HepG2 (cell line): Measurements from ENCODE around the gene CD274. TPM values are rescaled to one million over a fixed set of nuclear protein-coding genes. Genes with fewer than 3 reads are reported as not detected.

Experiments used
- ATAC-seq: fragments of 200-7000 bp; cut with Tn5 transposase; 3 replicates; pipeline ENCODE4 v1.9.1; 2020; ENCODE audit warnings: mild to moderate bottlenecking, moderate library complexity
- BruUV-seq: library from RNA; stranded (reverse); fragments of 400-500 nt; replicated peaks from 2 replicates; lab custom pipeline; 2021; lab: Mats Ljungman, UMichigan
- CTCF ChIA-PET: fragments of 300-600 bp; formaldehyde crosslinking; extraction: SDS; loops from one replicate; lab custom pipeline; 2021; ENCODE audit warnings: low total read pairs, inconsistent platforms, low intra/inter-chr PET ratio; lab: Yijun Ruan, JAX
- POLR2A ChIA-PET: fragments of 350-600 bp; sonication (Branson Sonifier 250); formaldehyde crosslinking; loops from one replicate; lab custom pipeline; 2020; ENCODE audit warnings: antibody characterized with exemption, inconsistent platforms; lab: Yijun Ruan, JAX
- DNase-seq: peaks from one replicate; pipeline ENCODE4 v3.0.0-alpha.2; 2015; ENCODE audit warnings: low spot score
- FAIRE-seq: peaks from 3 replicates; lab custom pipeline; 2011; peaks lifted over from hg19 to GRCh38; lab: Jason Lieb, UNC
- H2AFZ ChIP-seq: one replicate; pipeline ENCODE4 v1.6.1; 2011; ENCODE audit warnings: low read length, inconsistent platforms
- H3K27ac ChIP-seq: fragments of 300-600 bp; 3 replicates; pipeline ENCODE4 v1.8.0; 2011; ENCODE audit warnings: mixed run types, mild to moderate bottlenecking, mixed read lengths, low read length, inconsistent platforms; ENCODE audit not compliant: insufficient read depth; ENCODE audit errors: extremely low read length
- H3K27me3 ChIP-seq, 2 experiments: fragments of 200-600 bp in 1 of 2; 2 replicates in 1 of 2; 3 replicates in 1 of 2; pipeline versions ENCODE4 v1.6.0 to v1.8.0; 2011; ENCODE audit warnings: low read length in 2 of 2, mild to moderate bottlenecking in 2 of 2, moderate library complexity in 2 of 2, inconsistent platforms in 1 of 2; ENCODE audit not compliant: insufficient read depth in 2 of 2, control insufficient read depth in 1 of 2
- H3K36me3 ChIP-seq, 2 experiments: fragments of 200-600 bp in 1 of 2; replicated peaks in 1 of 2; 2 replicates in 1 of 2; 3 replicates in 1 of 2; pipeline versions ENCODE4 v1.5.1 to v1.8.0; 2011; ENCODE audit warnings: low read length in 2 of 2, inconsistent platforms in 1 of 2; ENCODE audit not compliant: insufficient read depth in 2 of 2, control insufficient read depth in 1 of 2
- H3K4me1 ChIP-seq: 2 replicates; pipeline ENCODE4 v1.5.1; 2012; ENCODE audit warnings: low read length, inconsistent platforms; ENCODE audit not compliant: insufficient read depth
- H3K4me2 ChIP-seq: 2 replicates; pipeline ENCODE4 v1.6.0; 2011; ENCODE audit warnings: low read depth, low read length, inconsistent platforms
- H3K4me3 ChIP-seq, 3 experiments: fragments of 200-600 bp in 1 of 3; sonication (generic), shearing (Covaris generic) in 1 of 3; replicated peaks in 1 of 3; 2 replicates each; pipeline ENCODE4 v1.5.1; 2011 to 2016; ENCODE audit warnings: low read length in 3 of 3, inconsistent platforms in 2 of 3, low read depth in 2 of 3, mild to moderate bottlenecking in 2 of 3, control low read depth in 1 of 3, mixed read lengths in 1 of 3; ENCODE audit not compliant: insufficient read depth in 1 of 3
- H3K79me2 ChIP-seq: one replicate; pipeline ENCODE4 v1.6.1; 2011; ENCODE audit warnings: low read length, inconsistent platforms; ENCODE audit not compliant: insufficient read depth
- H3K9ac ChIP-seq: 2 replicates; pipeline ENCODE4 v1.6.0; 2011; ENCODE audit warnings: mild to moderate bottlenecking, low read depth, low read length, inconsistent platforms; ENCODE audit not compliant: insufficient read depth
- H3K9me3 ChIP-seq: 2 replicates; pipeline ENCODE4 v1.5.1; 2012; ENCODE audit warnings: mild to moderate bottlenecking, low read length
- H4K20me1 ChIP-seq: 2 replicates; pipeline ENCODE4 v1.6.0; 2011; ENCODE audit warnings: inconsistent platforms, mild to moderate bottlenecking, low read length, moderate library complexity; ENCODE audit not compliant: insufficient read depth
- BORCS8-MEF2B ChIP-seq: sonication (generic); formaldehyde crosslinking; IDR thresholded peaks from 2 replicates; pipeline ENCODE4 v1.8.0; 2022; ENCODE audit warnings: mild to moderate bottlenecking, missing genetic modification reagents
- DMTF1 ChIP-seq: sonication (generic); formaldehyde crosslinking; IDR thresholded peaks from 2 replicates; pipeline ENCODE4 v1.4.0; 2020; ENCODE audit warnings: mild to moderate bottlenecking, missing genetic modification reagents
- ETV5 ChIP-seq: IDR thresholded peaks from 2 replicates; pipeline ENCODE4 v1.6.1; 2018; ENCODE audit warnings: missing biosample characterization, missing genetic modification reagents, inconsistent platforms, borderline replicate concordance
- KAT7 ChIP-seq: IDR thresholded peaks from 2 replicates; pipeline ENCODE4 v1.6.1; 2018; ENCODE audit warnings: borderline replicate concordance, missing compliant biosample characterization
- KLF15 ChIP-seq: sonication (generic); formaldehyde crosslinking; IDR thresholded peaks from 2 replicates; pipeline ENCODE4 v1.8.1; 2023; ENCODE audit warnings: borderline replicate concordance, mild to moderate bottlenecking, inconsistent platforms, missing genetic modification reagents, mixed read lengths
- MAFG ChIP-seq: sonication (generic); formaldehyde crosslinking; IDR thresholded peaks from 2 replicates; pipeline ENCODE4 v1.5.1; 2020; ENCODE audit warnings: mild to moderate bottlenecking, missing genetic modification reagents
- NCOR1 ChIP-seq: fragments of 200-600 bp; sonication (generic); IDR thresholded peaks from 2 replicates; pipeline ENCODE4 v1.7.0; 2017; ENCODE audit warnings: antibody characterized with exemption, low read length, borderline replicate concordance
- POLR2A ChIP-seq, 2 experiments: IDR thresholded peaks; 2 replicates each; pipeline ENCODE4 v1.6.1; 2011; ENCODE audit warnings: low read depth in 2 of 2, low read length in 2 of 2, mild to moderate bottlenecking in 1 of 2, moderate library complexity in 1 of 2; ENCODE audit not compliant: insufficient read depth in 1 of 2
- SETDB1 ChIP-seq: sonication (generic); formaldehyde crosslinking; IDR thresholded peaks from 2 replicates; pipeline ENCODE4 v1.5.1; 2020; ENCODE audit warnings: missing genetic modification reagents, mild to moderate bottlenecking, borderline replicate concordance
- SIN3A ChIP-seq: IDR thresholded peaks from 2 replicates; pipeline ENCODE4 v1.6.1; 2011; ENCODE audit warnings: low read depth, mild to moderate bottlenecking, control low read depth, low read length, borderline replicate concordance
- SOX13 ChIP-seq, 3 experiments: fragments of 450-650 bp in 1 of 3; sonication (generic) in 1 of 3; formaldehyde crosslinking in 1 of 3; IDR thresholded peaks in 2 of 3; conservative IDR thresholded peaks in 1 of 3; 2 replicates each; pipeline versions ENCODE4 v1.5.0 to v1.6.1; 2016 to 2020; ENCODE audit warnings: antibody characterized with exemption in 1 of 3, mild to moderate bottlenecking in 1 of 3, missing compliant biosample characterization in 1 of 3, missing genetic modification reagents in 1 of 3, moderate library complexity in 1 of 3
- ZNF33A ChIP-seq: sonication (generic); formaldehyde crosslinking; IDR thresholded peaks from 2 replicates; pipeline ENCODE4 v1.5.1; 2020; ENCODE audit warnings: missing genetic modification reagents, mild to moderate bottlenecking, moderate library complexity, borderline replicate concordance
- ZNF670 ChIP-seq: sonication (generic); formaldehyde crosslinking; IDR thresholded peaks from 2 replicates; pipeline ENCODE4 v1.8.0; 2022; ENCODE audit warnings: mild to moderate bottlenecking, missing genetic modification reagents, borderline replicate concordance
- ZSCAN12 ChIP-seq: sonication (generic); formaldehyde crosslinking; IDR thresholded peaks from 2 replicates; pipeline ENCODE4 v1.9.0; 2021; ENCODE audit warnings: mild to moderate bottlenecking, missing genetic modification reagents
- WGBS: methylation state at CpG from one replicate; pipeline ENCODE4 v1.1.6; 2017; ENCODE audit warnings: low lambda C conversion rate; 5-methylcytosine and 5-hydroxymethylcytosine counted together
- in situ Hi-C: cut with HindIII; loops from 2 replicates; pipeline ENCODE4 v1.10.0; 2017; ENCODE audit warnings: low pct_unique_long_range_greater_than_20kb; ENCODE audit not compliant: extremely low pct_ligation_motif_present
- intact Hi-C: fragments of 100-400 bp; cut with micrococcal nuclease; formaldehyde crosslinking; loops from one replicate; pipeline ENCODE4 v1.10.0; 2022; ENCODE audit not compliant: unreplicated experiment
- polyA plus RNA-seq, 8 experiments: library from polyadenylated mRNA; depleted of rRNA in 3 of 8; stranded (reverse) in 7 of 8; unstranded in 1 of 8; fragments of >200 nt; fragmentation: Illumina TruSeq in 4 of 8; extraction: Trizol in 4 of 8; gene quantifications; 2 replicates each; pipeline versions ENCODE4 v1.2.1 to v1.2.3, GENCODE V29; 2011 to 2016; ENCODE audit warnings: low read depth in 4 of 8, missing spikeins in 1 of 8, mixed read lengths in 1 of 8; ENCODE audit not compliant: insufficient read depth in 1 of 8
- total RNA-seq, 5 experiments: library from RNA; depleted of rRNA; stranded (reverse); fragments of >200 nt; fragmentation: Illumina TruSeq; extraction: Trizol; gene quantifications; 2 replicates each; pipeline ENCODE4 v1.2.3, GENCODE V29; 2016; ENCODE audit warnings: low read depth in 1 of 5

Gene CD274
- total and polyA plus RNA-seq, 2 of the 13 experiments (the other 11 are each of a cell fraction or from before 2014, with no cell fraction given) = 0.17 to 0.49 TPM

- TF ChIP-seq NCOR1 (no peak), ZNF33A (CRISPR knock-in tag) (no peak), SETDB1 (CRISPR knock-in tag) (no peak), MAFG (CRISPR knock-in tag) (no peak), BORCS8-MEF2B (CRISPR knock-in tag) (no peak)
Observed at GRCh38 chr9:5453004-5453403, 2.7 kb downstream of the CD274 start (continued).

- Histone ChIP-seq H3K79me2 (no peaks in the 10 kb centered on the region), H3K9ac (no peak overlapping the region), H3K36me3 (no peaks in the 10 kb centered on the region), H3K4me1 (peaks cover 8% of the 10 kb centered on the region), H3K27ac (no peak overlapping the region), H3K27me3 (no peaks in the 10 kb centered on the region), H4K20me1 (no peaks in the 10 kb centered on the region)
- CTCF ChIA-PET = no interaction called here
- no peak for FAIRE-seq
- intact Hi-C loops = loop anchor here (5.0 kb wide), 1 partner anchor 319 kb away; no protein-coding TSS in a partner anchor
- no peak for TF ChIP-seq ETV5 (CRISPR knock-in tag)
- no peak for TF ChIP-seq KLF15
- no peak for TF ChIP-seq KAT7 (CRISPR knock-in tag)
- TF ChIP-seq DMTF1 (CRISPR knock-in tag) = no peak
- no peak for TF ChIP-seq ZSCAN12
- no peak for TF ChIP-seq SOX13 (IDR thresholded peaks at IDR 0.05)
- TF ChIP-seq SOX13 (CRISPR knock-in tag; conservative IDR thresholded peaks at IDR 0.05 in 1 of 2, IDR thresholded peaks at IDR 0.05 in 1 of 2) = no peak
- no peak for TF ChIP-seq SIN3A
- no peak for TF ChIP-seq POLR2A (IDR thresholded peaks at IDR 0.05; ENCODE audit: insufficient read depth in 1 of 2, low read depth in 2 of 2, low read length in 2 of 2)
- no peak for TF ChIP-seq ZNF670 (CRISPR knock-in tag)
- TF ChIP-seq, all 625 proteins: peak for 0
- Histone ChIP-seq H3K9me3 (no peaks in the 10 kb centered on the region), H3K4me2 (no peak overlapping the region), H3K4me3 (no peak overlapping the region), H2AFZ (no peak overlapping the region)
- in situ Hi-C loops = no loop called here
- ATAC-seq (no peak), DNase-seq (no peak)
- POLR2A ChIA-PET = no interaction called here
- WGBS = 2% methylated on average over 2 of the region's 2 CpGs
- no TSS peak for BruUV-seq
Observed at GRCh38 chr9:5453673-5454072, 3.3 kb downstream of the CD274 start.
